IMR-90 (cell line): ENCODE results near the gene USP28.

Source experiments
- BHLHE40 ChIP-seq: fragments of 150-350 bp; IDR thresholded peaks from 2 replicates; pipeline ENCODE4 v1.6.1; 2016; ENCODE audit warnings: mild to moderate bottlenecking, low read depth, low read length
- CEBPB ChIP-seq: IDR thresholded peaks from 2 replicates; pipeline ENCODE4 v1.6.1; 2012; ENCODE audit warnings: low read depth, low read length, improper control_type of control experiment
- CTCF ChIP-seq: conservative IDR thresholded peaks from 2 replicates; pipeline ENCODE4 v1.5.1; 2012; ENCODE audit warnings: mild to moderate bottlenecking, low read depth, low read length, improper control_type of control experiment
- ELK1 ChIP-seq: fragments of 150-350 bp; IDR thresholded peaks from 2 replicates; pipeline ENCODE4 v1.6.1; 2016; ENCODE audit warnings: low read depth, mild to moderate bottlenecking, low read length, moderate library complexity, borderline replicate concordance
- MAFK ChIP-seq: IDR thresholded peaks from 2 replicates; pipeline ENCODE4 v1.6.1; 2012; ENCODE audit warnings: low read depth, low read length, improper control_type of control experiment
- MAZ ChIP-seq: IDR thresholded peaks from 2 replicates; pipeline ENCODE4 v1.6.1; 2012; ENCODE audit warnings: low read depth, mild to moderate bottlenecking, low read length, improper control_type of control experiment, moderate library complexity, borderline replicate concordance
- MXI1 ChIP-seq: IDR thresholded peaks from 2 replicates; pipeline ENCODE4 v1.6.1; 2012; ENCODE audit warnings: low read depth, mild to moderate bottlenecking, low read length, moderate library complexity, borderline replicate concordance
- NFE2L2 ChIP-seq: fragments of 150-350 bp; IDR thresholded peaks from 2 replicates; pipeline ENCODE4 v1.6.1; 2016; ENCODE audit warnings: low read depth, mild to moderate bottlenecking, low read length
- POLR2A ChIP-seq: IDR thresholded peaks from 2 replicates; pipeline ENCODE4 v1.6.1; 2012; ENCODE audit warnings: mild to moderate bottlenecking, low read depth, low read length
- RAD21 ChIP-seq: IDR thresholded peaks from 2 replicates; pipeline ENCODE4 v1.6.1; 2012; ENCODE audit warnings: low read length, improper control_type of control experiment
- RCOR1 ChIP-seq: IDR thresholded peaks from 2 replicates; pipeline ENCODE4 v1.6.1; 2012; ENCODE audit warnings: mild to moderate bottlenecking, low read length, improper control_type of control experiment; ENCODE audit not compliant: insufficient replicate concordance
- RFX5 ChIP-seq: IDR thresholded peaks from 2 replicates; pipeline ENCODE4 v1.8.0; 2012; ENCODE audit warnings: low read depth, mild to moderate bottlenecking, low read length, moderate library complexity
- SMC3 ChIP-seq: fragments of 150-350 bp; IDR thresholded peaks from 2 replicates; pipeline ENCODE4 v1.6.1; 2016; ENCODE audit warnings: low read depth, mild to moderate bottlenecking, antibody characterized with exemption, low read length, moderate library complexity
- USF2 ChIP-seq: fragments of 150-350 bp; IDR thresholded peaks from 2 replicates; pipeline ENCODE4 v1.6.1; 2017; ENCODE audit warnings: mild to moderate bottlenecking, antibody characterized with exemption, low read length, low read depth

GRCh38 chr11:113828191-113828590 is 47.2 kb downstream of the USP28 start:
- no peak for TF ChIP-seq CTCF
- no peak for TF ChIP-seq ELK1
- TF ChIP-seq SMC3, result no peak
- no peak for TF ChIP-seq MAFK
- TF ChIP-seq POLR2A, result no peak
- TF ChIP-seq MXI1, result no peak
- TF ChIP-seq CEBPB, result no peak
- no peak for TF ChIP-seq NFE2L2
- TF ChIP-seq MAZ, result no peak
- TF ChIP-seq RAD21, result no peak
- TF ChIP-seq RFX5, result no peak
- no peak for TF ChIP-seq USF2
- TF ChIP-seq RCOR1, result no peak
- no peak for TF ChIP-seq BHLHE40
